IMR-90 (cell line): Measurements from ENCODE around the gene FAH. TPM values are rescaled to one million over a fixed set of nuclear protein-coding genes. Genes with fewer than 3 reads are reported as not detected.
A peak's percentile ranks its signal among the peaks of the same experiment; 100 is the strongest.

ENCODE experiments used
- ATAC-seq: fragments of 200-7000 bp; cut with Tn5 transposase; 2 replicates; pipeline ENCODE4 v1.9.1; 2020; ENCODE audit warnings: low read depth, mild to moderate bottlenecking, moderate library complexity
- BruUV-seq: library from RNA; stranded (reverse); fragments of 400-500 nt; replicated peaks from 2 replicates; lab custom pipeline; 2021; lab: Mats Ljungman, UMichigan
- CTCF ChIA-PET: fragments of 300-600 bp; formaldehyde crosslinking; extraction: SDS; loops from one replicate; lab custom pipeline; 2021; ENCODE audit warnings: antibody characterized with exemption; lab: Yijun Ruan, JAX
- POLR2A ChIA-PET: fragments of 300-600 bp; sonication (Branson Sonifier 250); formaldehyde crosslinking; loops from one replicate; lab custom pipeline; 2022; ENCODE audit warnings: antibody characterized with exemption; ENCODE audit not compliant: unreplicated experiment; lab: Charles Lee
- DNase-seq: peaks from one replicate; pipeline ENCODE4 v3.0.0; 2013
- H2AFZ ChIP-seq: replicated peaks from 2 replicates; pipeline ENCODE3; 2013; ENCODE audit warnings: low read length, mild to moderate bottlenecking; ENCODE audit not compliant: poor library complexity
- H2AK5ac ChIP-seq: 2 replicates; pipeline ENCODE4 v1.6.1; 2013; ENCODE audit warnings: low read depth, low read length, inconsistent platforms
- H2AK9ac ChIP-seq: replicated peaks from 2 replicates; pipeline ENCODE3; 2013; ENCODE audit warnings: mild to moderate bottlenecking, low read depth, low read length, moderate library complexity; ENCODE audit not compliant: poor library complexity
- H2BK120ac ChIP-seq: 2 replicates; pipeline ENCODE4 v1.6.1; 2013; ENCODE audit warnings: low read depth, low read length, inconsistent platforms
- H2BK15ac ChIP-seq: 3 replicates; pipeline ENCODE4 v1.6.1; 2013; ENCODE audit warnings: low read depth, low read length, inconsistent platforms
- H2BK20ac ChIP-seq: 2 replicates; pipeline ENCODE4 v1.6.1; 2013; ENCODE audit warnings: low read depth, mild to moderate bottlenecking, inconsistent platforms, low read length, moderate library complexity
- H2BK5ac ChIP-seq: 2 replicates; pipeline ENCODE4 v1.6.1; 2013; ENCODE audit warnings: mild to moderate bottlenecking, low read depth, low read length, inconsistent platforms; ENCODE audit not compliant: poor library complexity, severe bottlenecking
- H3K14ac ChIP-seq: replicated peaks from 2 replicates; pipeline ENCODE4 v1.6.1; 2013; ENCODE audit warnings: low read depth, low read length, inconsistent platforms
- H3K18ac ChIP-seq: 2 replicates; pipeline ENCODE4 v1.6.1; 2013; ENCODE audit warnings: low read depth, low read length, control low read depth
- H3K23ac ChIP-seq: 2 replicates; pipeline ENCODE4 v1.6.1; 2013; ENCODE audit warnings: low read depth, low read length, inconsistent platforms
- H3K27ac ChIP-seq: 2 replicates; pipeline ENCODE4 v1.5.1; 2013; ENCODE audit warnings: mild to moderate bottlenecking, control low read depth, low read length; ENCODE audit not compliant: insufficient read depth
- H3K27me3 ChIP-seq: 2 replicates; pipeline ENCODE4 v1.6.1; 2013; ENCODE audit warnings: low read length; ENCODE audit not compliant: control insufficient read depth, insufficient read depth
- H3K36me3 ChIP-seq: 2 replicates; pipeline ENCODE4 v1.6.1; 2013; ENCODE audit warnings: low read length, mixed read lengths; ENCODE audit not compliant: control insufficient read depth, insufficient read depth
- H3K4ac ChIP-seq: 2 replicates; pipeline ENCODE4 v1.6.1; 2013; ENCODE audit warnings: low read depth, low read length, inconsistent platforms
- H3K4me1 ChIP-seq: 2 replicates; pipeline ENCODE4 v1.6.1; 2013; ENCODE audit warnings: low read length, mixed read lengths; ENCODE audit not compliant: control insufficient read depth, insufficient read depth
- H3K4me2 ChIP-seq: 2 replicates; pipeline ENCODE4 v1.6.1; 2013; ENCODE audit warnings: low read depth, mild to moderate bottlenecking, control low read depth, low read length, moderate library complexity
- H3K4me3 ChIP-seq: 2 replicates; pipeline ENCODE4 v1.5.1; 2013; ENCODE audit warnings: low read depth, mild to moderate bottlenecking, control low read depth, low read length, moderate library complexity; ENCODE audit not compliant: insufficient read depth
- H3K56ac ChIP-seq: 2 replicates; pipeline ENCODE4 v1.6.1; 2013; ENCODE audit warnings: low read length, inconsistent platforms; ENCODE audit not compliant: insufficient read depth; ENCODE audit errors: extremely low read depth
- H3K79me1 ChIP-seq, 2 experiments: 2 replicates each; pipeline ENCODE4 v1.6.1; 2013; ENCODE audit warnings: low read length in 2 of 2, inconsistent platforms in 1 of 2, low read depth in 1 of 2
- H3K9ac ChIP-seq: 2 replicates; pipeline ENCODE4 v1.6.1; 2013; ENCODE audit warnings: low read depth, low read length, control low read depth
- H3K9me1 ChIP-seq: 2 replicates; pipeline ENCODE4 v1.6.1; 2013; ENCODE audit warnings: low read length, inconsistent platforms; ENCODE audit not compliant: insufficient read depth
- H3K9me3 ChIP-seq: 2 replicates; pipeline ENCODE4 v1.6.1; 2013; ENCODE audit warnings: low read length; ENCODE audit not compliant: control insufficient read depth, insufficient read depth
- H4K20me1 ChIP-seq: 2 replicates; pipeline ENCODE4 v1.6.1; 2013; ENCODE audit warnings: low read length, inconsistent platforms; ENCODE audit not compliant: insufficient read depth
- H4K5ac ChIP-seq: 2 replicates; pipeline ENCODE4 v1.6.1; 2013; ENCODE audit warnings: mild to moderate bottlenecking, low read depth, low read length, control low read depth
- H4K8ac ChIP-seq, 2 experiments: 2 replicates each; pipeline ENCODE4 v1.6.1; 2013; ENCODE audit warnings: low read depth in 2 of 2, low read length in 2 of 2, control low read depth in 1 of 2, inconsistent platforms in 1 of 2
- H4K91ac ChIP-seq: 2 replicates; pipeline ENCODE4 v1.6.1; 2013; ENCODE audit warnings: low read depth, low read length, inconsistent platforms; ENCODE audit not compliant: insufficient read depth
- BHLHE40 ChIP-seq: fragments of 150-350 bp; IDR thresholded peaks from 2 replicates; pipeline ENCODE4 v1.6.1; 2016; ENCODE audit warnings: mild to moderate bottlenecking, low read depth, low read length
- CEBPB ChIP-seq: IDR thresholded peaks from 2 replicates; pipeline ENCODE4 v1.6.1; 2012; ENCODE audit warnings: low read depth, low read length, improper control_type of control experiment
- CHD1 ChIP-seq: IDR thresholded peaks from 2 replicates; pipeline ENCODE4 v1.6.1; 2012; ENCODE audit warnings: low read depth, low read length, improper control_type of control experiment
- FOS ChIP-seq: fragments of 150-350 bp; IDR thresholded peaks from 2 replicates; pipeline ENCODE4 v1.6.1; 2016; ENCODE audit warnings: low read depth, low read length
- MAFK ChIP-seq: IDR thresholded peaks from 2 replicates; pipeline ENCODE4 v1.6.1; 2012; ENCODE audit warnings: low read depth, low read length, improper control_type of control experiment
- MXI1 ChIP-seq: IDR thresholded peaks from 2 replicates; pipeline ENCODE4 v1.6.1; 2012; ENCODE audit warnings: low read depth, mild to moderate bottlenecking, low read length, moderate library complexity, borderline replicate concordance
- NFE2L2 ChIP-seq: fragments of 150-350 bp; IDR thresholded peaks from 2 replicates; pipeline ENCODE4 v1.6.1; 2016; ENCODE audit warnings: low read depth, mild to moderate bottlenecking, low read length
- POLR2A ChIP-seq: IDR thresholded peaks from 2 replicates; pipeline ENCODE4 v1.6.1; 2012; ENCODE audit warnings: mild to moderate bottlenecking, low read depth, low read length
- WGBS, 2 experiments: methylation state at CpG; one replicate each; pipeline versions ENCODE4 v1.1.5 to v1.1.7; 2013; ENCODE audit warnings: missing lambda C conversion rate in 2 of 2; ENCODE audit not compliant: insufficient read length in 1 of 2; ENCODE audit errors: extremely low coverage in 2 of 2; 5-methylcytosine and 5-hydroxymethylcytosine counted together
- dilution Hi-C: fragments of 300-500 bp; cut with HindIII; formaldehyde crosslinking; loops from one replicate; pipeline ENCODE4 v1.14.3; 2018; ENCODE audit warnings: low sequenced_read_pairs; ENCODE audit not compliant: unreplicated experiment
- in situ Hi-C: fragments of 300-500 bp; cut with MboI; formaldehyde crosslinking; loops from 3 replicates; pipeline ENCODE4 v1.14.3; 2019; ENCODE audit warnings: low sequenced_read_pairs, inconsistent platforms, mixed read lengths
- intact Hi-C: fragments of 100-400 bp; cut with micrococcal nuclease; formaldehyde crosslinking; loops from 2 replicates; pipeline ENCODE4 v1.10.0; 2022
- polyA plus RNA-seq, 3 experiments: library from polyadenylated mRNA; depleted of rRNA; stranded (reverse); fragments of >200 nt; gene quantifications; 2 replicates each; pipeline ENCODE4 v1.2.3, GENCODE V29; 2012; ENCODE audit warnings: low replicate concordance in 1 of 3
- total RNA-seq: library from RNA; depleted of rRNA; stranded (reverse); fragments of >200 nt; gene quantifications from 2 replicates; pipeline ENCODE4 v1.2.3, GENCODE V29; 2012
- TF ChIP-seq, protein P1 (sequence below): fragments of 150-350 bp; IDR thresholded peaks from 2 replicates; pipeline ENCODE4 v1.6.1; 2017; ENCODE audit warnings: mild to moderate bottlenecking, antibody characterized with exemption, low read length, low read depth

FAH gene
- total and polyA plus RNA-seq, 2 of the 4 experiments (the other 2 are of a cell fraction): 43.1 to 48.6 TPM

DNA sequence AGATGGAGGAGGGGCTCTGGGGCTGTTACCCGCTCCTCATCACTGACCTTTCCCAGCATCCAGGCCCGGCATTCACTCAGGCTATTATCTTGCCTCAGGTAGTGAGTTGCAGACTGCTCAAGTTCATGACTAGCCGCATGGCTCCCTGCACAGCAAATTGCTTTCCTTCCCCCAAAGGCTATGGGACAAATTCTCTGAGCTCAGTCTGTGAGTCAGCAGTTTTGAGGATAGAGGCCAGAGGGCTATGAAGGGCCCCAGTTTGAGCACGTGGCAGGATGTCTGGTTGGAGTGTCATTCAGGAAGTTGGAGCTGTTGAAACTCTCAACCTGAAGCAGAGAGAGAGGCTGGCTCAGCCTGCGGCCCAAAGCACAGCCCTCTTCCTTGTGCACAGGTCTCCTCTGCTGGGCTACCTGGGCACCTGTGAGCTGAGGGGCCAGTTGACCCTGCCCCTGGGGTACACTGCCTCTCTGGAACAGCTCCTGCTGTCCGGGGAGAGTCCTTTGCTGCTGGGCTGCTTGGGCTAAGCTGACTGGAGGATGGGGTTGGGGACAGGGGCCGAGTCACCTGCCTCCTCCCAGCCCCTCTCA is 7.9 kb downstream of the FAH start:
- Histone ChIP-seq H3K14ac (peak overlapping the region; percentile 92), H3K9me3 (no peaks in the 10 kb centered on the region), H3K36me3 (peaks cover 13% of the 10 kb centered on the region), H2AK5ac (peak overlapping the region; percentile 95), H2BK5ac (peak overlapping the region; percentile 96), H3K9ac (peak overlapping the region; percentile 11; the same call in 1 of the 2 replicates), H4K5ac (peak overlapping the region; percentile 81), H3K4me3 (no peak overlapping the region), H3K9me1 (peaks cover 26% of the 10 kb centered on the region), H2BK15ac (peak overlapping the region; percentile 73; the same call in 1 of the 3 replicates), H3K4me1 (peaks cover 26% of the 10 kb centered on the region), H3K27me3 (no peaks in the 10 kb centered on the region), H3K79me1 (peaks cover 0 to 23% of the 10 kb centered on the region in 2 experiments; a peak in 2 of 4 replicates), H2BK20ac (peak overlapping the region; percentile 84), H3K56ac (0 out of 2 replicates have a peak overlapping the region, but pooled peaks have one; percentile 12), H3K4ac (peak overlapping the region; percentile 94), H4K91ac (peak overlapping the region; percentile 89), H3K23ac (peak overlapping the region; percentile 59; the same call in 1 of the 2 replicates), H2AFZ (peak overlapping the region; percentile 83), H4K20me1 (no peaks in the 10 kb centered on the region), H3K18ac (peak overlapping the region; percentile 70), H2AK9ac (peak overlapping the region; percentile 96), H4K8ac (peak overlapping the region; percentile 82 to 95), H3K27ac (peak overlapping the region; percentile 90), H2BK120ac (peak overlapping the region; percentile 95), H3K4me2 (no peak overlapping the region)
- WGBS, 2 experiments: 0% methylated on average over 1 of the region's 7 CpGs; no CpG with 5 or more reads in 1 of the 2 experiments
- in situ Hi-C loops (no loop called here), intact Hi-C loops (no loop called here), dilution Hi-C loops (no loop called here)
- TF ChIP-seq MAFK (peak; percentile 95), CHD1 (no peak), BHLHE40 (peak; percentile 86), POLR2A (no peak), MXI1 (peak; percentile 86; the same call in 1 of the 2 replicates), CEBPB (peak; percentile 35; the same call in 1 of the 2 replicates), FOS (peak; percentile 41; the same call in 1 of the 2 replicates), NFE2L2 (peak; percentile 97)
- TF ChIP-seq, protein P1, sequence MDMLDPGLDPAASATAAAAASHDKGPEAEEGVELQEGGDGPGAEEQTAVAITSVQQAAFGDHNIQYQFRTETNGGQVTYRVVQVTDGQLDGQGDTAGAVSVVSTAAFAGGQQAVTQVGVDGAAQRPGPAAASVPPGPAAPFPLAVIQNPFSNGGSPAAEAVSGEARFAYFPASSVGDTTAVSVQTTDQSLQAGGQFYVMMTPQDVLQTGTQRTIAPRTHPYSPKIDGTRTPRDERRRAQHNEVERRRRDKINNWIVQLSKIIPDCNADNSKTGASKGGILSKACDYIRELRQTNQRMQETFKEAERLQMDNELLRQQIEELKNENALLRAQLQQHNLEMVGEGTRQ: peak; percentile 90
- DNase-seq (peak; percentile 96), ATAC-seq (peak; percentile 92)
- no TSS peak for BruUV-seq
- ChIA-PET CTCF (interaction anchor here (0.6 to 2.4 kb wide), 2 partner anchors 12 to 442 kb away, joined by 3 to 11 read pairs; no protein-coding TSS in a partner anchor), POLR2A (interaction anchor here (0.6 to 0.7 kb wide), 2 partner anchors 102 to 242 kb away, joined by 5 to 7 read pairs; no protein-coding TSS in a partner anchor)
